ENCODE measurements around the gene ZNF536. TPM values are rescaled to one million over a fixed set of nuclear protein-coding genes. Genes with fewer than 3 reads are reported as not detected.

Gene ZNF536
- total and polyA plus RNA-seq, 4 donors = 0.50 to 1.2 (median 0.62) TPM; not detected in 1

- H3K9me3 ChIP-seq (ENCODE audit: control insufficient read depth, low read length) = no peaks in the 10 kb centered on the region
- intact Hi-C loops (cut with DNase I) = no loop called here
- no peak overlapping the region for H3K4me3 ChIP-seq (ENCODE audit: low read length in 2 of 2)
- WGBS, 2 donors = 76 to 81% methylated on average over 3 of the region's 3 CpGs
- no peak for DNase-seq
- ATAC-seq (ENCODE audit: low FRiP score) = no peak
- H3K4me1 ChIP-seq (ENCODE audit: control insufficient read depth in 1 of 2, insufficient read depth in 2 of 2, low read length in 2 of 2) = no peaks in the 10 kb centered on the region
- H3K27ac ChIP-seq (ENCODE audit: low read depth in 1 of 2, low read length in 2 of 2) = no peak overlapping the region
- no peaks in the 10 kb centered on the region for H3K36me3 ChIP-seq (ENCODE audit: control insufficient read depth in 1 of 2, insufficient read depth in 2 of 2, low read length in 1 of 2)
- no peaks in the 10 kb centered on the region for H3K27me3 ChIP-seq (ENCODE audit: control insufficient read depth in 1 of 2, insufficient read depth in 2 of 2, low read length in 1 of 2)
Observed at GRCh38 chr19:30519607-30520205, 147.5 kb downstream of the ZNF536 start.

- 78 to 82% methylated on average over 9 of the region's 9 CpGs for WGBS, 2 donors
- DNase-seq = no peak
- no peaks in the 10 kb centered on the region for H3K4me1 ChIP-seq (ENCODE audit: control insufficient read depth in 1 of 2, insufficient read depth in 2 of 2, low read length in 2 of 2)
- intact Hi-C loops (cut with DNase I) = no loop called here
- no peaks in the 10 kb centered on the region for H3K27me3 ChIP-seq (ENCODE audit: control insufficient read depth in 1 of 2, insufficient read depth in 2 of 2, low read length in 1 of 2)
- no peak overlapping the region for H3K4me3 ChIP-seq (ENCODE audit: low read length in 2 of 2)
- H3K9me3 ChIP-seq (ENCODE audit: control insufficient read depth, low read length) = no peaks in the 10 kb centered on the region
- no peak for ATAC-seq (ENCODE audit: low FRiP score)
- H3K36me3 ChIP-seq (ENCODE audit: control insufficient read depth in 1 of 2, insufficient read depth in 2 of 2, low read length in 1 of 2) = no peaks in the 10 kb centered on the region
- H3K27ac ChIP-seq (ENCODE audit: low read depth in 1 of 2, low read length in 2 of 2) = no peak overlapping the region
Observed at GRCh38 chr19:30520735-30521479, 148.7 kb downstream of the ZNF536 start.

DNA sequence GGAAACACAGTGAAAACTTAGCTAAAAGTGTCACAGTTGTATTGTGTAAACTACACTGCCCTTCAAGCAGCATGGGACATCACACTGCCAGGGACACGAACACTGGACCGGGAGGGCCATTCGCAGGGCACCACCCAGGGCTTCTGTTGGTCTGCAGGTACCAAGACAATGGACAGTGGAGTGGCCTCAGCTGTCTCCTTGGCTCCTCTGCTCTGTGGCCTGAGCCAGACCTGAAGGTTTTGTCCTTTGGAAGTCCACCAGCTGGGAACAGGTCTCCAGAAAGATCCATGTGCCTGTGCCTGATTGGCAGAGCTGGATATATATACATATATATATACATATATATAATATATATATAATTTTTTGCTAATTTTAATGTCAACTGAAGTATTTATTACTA, 149.8 kb downstream of the ZNF536 start:
- 77 to 82% methylated on average over 3 of the region's 3 CpGs for WGBS, 2 donors
- intact Hi-C loops (cut with DNase I) = no loop called here
- DNase-seq (no peak), ATAC-seq (ENCODE audit: low FRiP score) (no peak)
- no peak overlapping the region for H3K27ac ChIP-seq (ENCODE audit: low read depth in 1 of 2, low read length in 2 of 2)
- no peak overlapping the region for H3K4me3 ChIP-seq (ENCODE audit: low read length in 2 of 2)
- H3K27me3 ChIP-seq (ENCODE audit: control insufficient read depth in 1 of 2, insufficient read depth in 2 of 2, low read length in 1 of 2) = no peaks in the 10 kb centered on the region
- H3K9me3 ChIP-seq (ENCODE audit: control insufficient read depth, low read length) = no peaks in the 10 kb centered on the region
- no peaks in the 10 kb centered on the region for H3K36me3 ChIP-seq (ENCODE audit: control insufficient read depth in 1 of 2, insufficient read depth in 2 of 2, low read length in 1 of 2)
- no peaks in the 10 kb centered on the region for H3K4me1 ChIP-seq (ENCODE audit: control insufficient read depth in 1 of 2, insufficient read depth in 2 of 2, low read length in 2 of 2)

- Histone ChIP-seq H3K27ac (ENCODE audit: low read depth in 1 of 2, low read length in 2 of 2) (no peak overlapping the region), H3K4me3 (ENCODE audit: low read length in 2 of 2) (no peak overlapping the region), H3K4me1 (ENCODE audit: control insufficient read depth in 1 of 2, insufficient read depth in 2 of 2, low read length in 2 of 2) (no peaks in the 10 kb centered on the region), H3K27me3 (ENCODE audit: control insufficient read depth in 1 of 2, insufficient read depth in 2 of 2, low read length in 1 of 2) (no peaks in the 10 kb centered on the region), H3K36me3 (ENCODE audit: control insufficient read depth in 1 of 2, insufficient read depth in 2 of 2, low read length in 1 of 2) (no peaks in the 10 kb centered on the region), H3K9me3 (ENCODE audit: control insufficient read depth, low read length) (no peaks in the 10 kb centered on the region)
- WGBS, 2 donors = 24 to 26% methylated on average over 4 of the region's 4 CpGs
- ATAC-seq (ENCODE audit: low FRiP score) = no peak
- no peak for DNase-seq
- intact Hi-C loops (cut with DNase I) = no loop called here
Observed at GRCh38 chr19:30522341-30522740, 150.2 kb downstream of the ZNF536 start.

GRCh38 chr19:30523791-30524190, 151.6 kb downstream of the ZNF536 start:
- no peaks in the 10 kb centered on the region for H3K27me3 ChIP-seq (ENCODE audit: control insufficient read depth in 1 of 2, insufficient read depth in 2 of 2, low read length in 1 of 2)
- H3K4me3 ChIP-seq (ENCODE audit: low read length in 2 of 2) = no peak overlapping the region
- DNase-seq = no peak
- H3K27ac ChIP-seq (ENCODE audit: low read depth in 1 of 2, low read length in 2 of 2) = no peak overlapping the region
- H3K4me1 ChIP-seq (ENCODE audit: control insufficient read depth in 1 of 2, insufficient read depth in 2 of 2, low read length in 2 of 2) = no peaks in the 10 kb centered on the region
- ATAC-seq (ENCODE audit: low FRiP score) = no peak
- 75 to 79% methylated on average over 10 of the region's 10 CpGs for WGBS, 2 donors
- intact Hi-C loops (cut with DNase I) = no loop called here
- no peaks in the 10 kb centered on the region for H3K9me3 ChIP-seq (ENCODE audit: control insufficient read depth, low read length)
- no peaks in the 10 kb centered on the region for H3K36me3 ChIP-seq (ENCODE audit: control insufficient read depth in 1 of 2, insufficient read depth in 2 of 2, low read length in 1 of 2)

GRCh38 chr19:30525383-30525782, 153.2 kb downstream of the ZNF536 start:
- no peaks in the 10 kb centered on the region for H3K36me3 ChIP-seq (ENCODE audit: control insufficient read depth in 1 of 2, insufficient read depth in 2 of 2, low read length in 1 of 2)
- no peaks in the 10 kb centered on the region for H3K27me3 ChIP-seq (ENCODE audit: control insufficient read depth in 1 of 2, insufficient read depth in 2 of 2, low read length in 1 of 2)
- ATAC-seq (ENCODE audit: low FRiP score) (no peak), DNase-seq (no peak)
- H3K9me3 ChIP-seq (ENCODE audit: control insufficient read depth, low read length) = no peaks in the 10 kb centered on the region
- H3K4me1 ChIP-seq (ENCODE audit: control insufficient read depth in 1 of 2, insufficient read depth in 2 of 2, low read length in 2 of 2) = no peaks in the 10 kb centered on the region
- intact Hi-C loops (cut with DNase I) = no loop called here
- WGBS, 2 donors = 69% methylated on average over 7 of the region's 7 CpGs
- no peak overlapping the region for H3K27ac ChIP-seq (ENCODE audit: low read depth in 1 of 2, low read length in 2 of 2)
- H3K4me3 ChIP-seq (ENCODE audit: low read length in 2 of 2) = no peak overlapping the region

GRCh38 chr19:30528919-30529318, 156.7 kb downstream of the ZNF536 start:
- Histone ChIP-seq H3K27ac (ENCODE audit: low read depth in 1 of 2, low read length in 2 of 2) (no peak overlapping the region), H3K4me3 (ENCODE audit: low read length in 2 of 2) (no peak overlapping the region), H3K9me3 (ENCODE audit: control insufficient read depth, low read length) (no peaks in the 10 kb centered on the region), H3K4me1 (ENCODE audit: control insufficient read depth in 1 of 2, insufficient read depth in 2 of 2, low read length in 2 of 2) (no peaks in the 10 kb centered on the region), H3K27me3 (ENCODE audit: control insufficient read depth in 1 of 2, insufficient read depth in 2 of 2, low read length in 1 of 2) (no peaks in the 10 kb centered on the region), H3K36me3 (ENCODE audit: control insufficient read depth in 1 of 2, insufficient read depth in 2 of 2, low read length in 1 of 2) (no peaks in the 10 kb centered on the region)
- intact Hi-C loops (cut with DNase I) = no loop called here
- DNase-seq (no peak), ATAC-seq (ENCODE audit: low FRiP score) (no peak)
- WGBS, 2 donors = 79 to 82% methylated on average over 8 of the region's 8 CpGs

- Histone ChIP-seq H3K36me3 (ENCODE audit: control insufficient read depth in 1 of 2, insufficient read depth in 2 of 2, low read length in 1 of 2) (no peaks in the 10 kb centered on the region), H3K27ac (ENCODE audit: low read depth in 1 of 2, low read length in 2 of 2) (no peak overlapping the region), H3K4me3 (ENCODE audit: low read length in 2 of 2) (no peak overlapping the region), H3K4me1 (ENCODE audit: control insufficient read depth in 1 of 2, insufficient read depth in 2 of 2, low read length in 2 of 2) (no peaks in the 10 kb centered on the region), H3K9me3 (ENCODE audit: control insufficient read depth, low read length) (no peaks in the 10 kb centered on the region), H3K27me3 (ENCODE audit: control insufficient read depth in 1 of 2, insufficient read depth in 2 of 2, low read length in 1 of 2) (no peaks in the 10 kb centered on the region)
- WGBS, 2 donors = 60 to 70% methylated on average over 3 of the region's 3 CpGs
- ATAC-seq (ENCODE audit: low FRiP score) (peak; percentile 44), DNase-seq (no peak)
- intact Hi-C loops (cut with DNase I) = no loop called here
Observed at GRCh38 chr19:30529876-30530275, 157.7 kb downstream of the ZNF536 start.

GRCh38 chr19:30530751-30531150, 158.6 kb downstream of the ZNF536 start:
- Histone ChIP-seq H3K4me1 (ENCODE audit: control insufficient read depth in 1 of 2, insufficient read depth in 2 of 2, low read length in 2 of 2) (no peaks in the 10 kb centered on the region), H3K27me3 (ENCODE audit: control insufficient read depth in 1 of 2, insufficient read depth in 2 of 2, low read length in 1 of 2) (no peaks in the 10 kb centered on the region), H3K4me3 (ENCODE audit: low read length in 2 of 2) (no peak overlapping the region), H3K27ac (ENCODE audit: low read depth in 1 of 2, low read length in 2 of 2) (no peak overlapping the region), H3K9me3 (ENCODE audit: control insufficient read depth, low read length) (no peaks in the 10 kb centered on the region), H3K36me3 (ENCODE audit: control insufficient read depth in 1 of 2, insufficient read depth in 2 of 2, low read length in 1 of 2) (no peaks in the 10 kb centered on the region)
- 67 to 69% methylated on average over 6 of the region's 6 CpGs for WGBS, 2 donors
- DNase-seq (no peak), ATAC-seq (ENCODE audit: low FRiP score) (no peak)
- intact Hi-C loops (cut with DNase I) = no loop called here

All from aorta (tissue), 5 donors.